H9 (cell line): Measurements from ENCODE around the gene GLB1L3. TPM values are rescaled to one million over a fixed set of nuclear protein-coding genes. Genes with fewer than 3 reads are reported as not detected.

Source experiments
- DNase-seq: peaks from one replicate; pipeline ENCODE4 v3.0.0-alpha.2; 2017
- H2AFZ ChIP-seq: one replicate; pipeline ENCODE4 v1.6.1; 2013; ENCODE audit warnings: mild to moderate bottlenecking, low read length, control low read depth, moderate library complexity
- H2AK5ac ChIP-seq: 2 replicates; pipeline ENCODE4 v1.6.1; 2013; ENCODE audit warnings: low read length, control low read depth, mixed read lengths; ENCODE audit not compliant: insufficient read length
- H2BK120ac ChIP-seq: one replicate; pipeline ENCODE4 v1.6.1; 2013; ENCODE audit warnings: low read depth, mild to moderate bottlenecking, low read length, control low read depth, inconsistent platforms; ENCODE audit not compliant: poor library complexity, severe bottlenecking
- H2BK12ac ChIP-seq: 2 replicates; pipeline ENCODE4 v1.6.1; 2013; ENCODE audit warnings: low read length, control low read depth, mixed read lengths, low read depth; ENCODE audit not compliant: insufficient read length
- H2BK15ac ChIP-seq: 2 replicates; pipeline ENCODE4 v1.6.1; 2013; ENCODE audit warnings: low read depth, low read length, control low read depth
- H2BK20ac ChIP-seq: one replicate; pipeline ENCODE4 v1.6.1; 2013; ENCODE audit warnings: low read depth, mild to moderate bottlenecking, low read length, control low read depth, inconsistent platforms; ENCODE audit not compliant: poor library complexity, severe bottlenecking
- H2BK5ac ChIP-seq: 2 replicates; pipeline ENCODE4 v1.6.1; 2013; ENCODE audit warnings: low read length, control low read depth, mixed read lengths; ENCODE audit not compliant: insufficient read length
- H3K14ac ChIP-seq: 2 replicates; pipeline ENCODE4 v1.6.1; 2013; ENCODE audit warnings: low read length, control low read depth; ENCODE audit not compliant: insufficient read depth
- H3K18ac ChIP-seq: 2 replicates; pipeline ENCODE4 v1.6.1; 2013; ENCODE audit warnings: low read depth, mild to moderate bottlenecking, mixed read lengths, low read length, control low read depth; ENCODE audit not compliant: insufficient read length
- H3K23ac ChIP-seq: 2 replicates; pipeline ENCODE4 v1.6.1; 2013; ENCODE audit warnings: low read length, control low read depth, mixed read lengths, low read depth; ENCODE audit not compliant: insufficient read length
- H3K23me2 ChIP-seq: 2 replicates; pipeline ENCODE4 v1.6.1; 2013; ENCODE audit warnings: low read depth, mild to moderate bottlenecking, mixed read lengths, low read length, control low read depth; ENCODE audit not compliant: insufficient read length, poor library complexity, severe bottlenecking
- H3K27ac ChIP-seq: 2 replicates; pipeline ENCODE4 v1.5.1; 2013; ENCODE audit warnings: low read length, control low read depth, mixed read lengths, low read depth; ENCODE audit not compliant: insufficient read length
- H3K27me3 ChIP-seq: 2 replicates; pipeline ENCODE4 v1.6.1; 2013; ENCODE audit warnings: low read length, control low read depth, inconsistent platforms; ENCODE audit not compliant: insufficient read depth
- H3K4ac ChIP-seq: 2 replicates; pipeline ENCODE4 v1.6.1; 2013; ENCODE audit warnings: low read depth, mild to moderate bottlenecking, control low read depth, inconsistent platforms, low read length, moderate library complexity
- H3K4me1 ChIP-seq: 2 replicates; pipeline ENCODE4 v1.6.1; 2013; ENCODE audit warnings: low read length, control low read depth, inconsistent platforms; ENCODE audit not compliant: insufficient read depth
- H3K4me2 ChIP-seq: 2 replicates; pipeline ENCODE4 v1.6.1; 2013; ENCODE audit warnings: low read length, control low read depth, mixed read lengths; ENCODE audit not compliant: insufficient read length, insufficient read depth
- H3K56ac ChIP-seq: 2 replicates; pipeline ENCODE4 v1.6.1; 2013; ENCODE audit warnings: low read depth, mild to moderate bottlenecking, mixed read lengths, low read length, control low read depth; ENCODE audit not compliant: insufficient read length
- H3K79me1 ChIP-seq: 2 replicates; pipeline ENCODE4 v1.6.1; 2013; ENCODE audit warnings: low read depth, mild to moderate bottlenecking, moderate library complexity, low read length, control low read depth, inconsistent platforms; ENCODE audit not compliant: insufficient read depth, poor library complexity, severe bottlenecking
- H3K79me2 ChIP-seq: 2 replicates; pipeline ENCODE4 v1.6.1; 2013; ENCODE audit warnings: low read length, control low read depth, inconsistent platforms; ENCODE audit not compliant: insufficient read depth
- H3K9ac ChIP-seq: 2 replicates; pipeline ENCODE4 v1.6.1; 2013; ENCODE audit warnings: low read length, control low read depth, mixed read lengths; ENCODE audit not compliant: insufficient read length; ENCODE audit errors: extremely low read depth
- H3K9me3 ChIP-seq: one replicate; pipeline ENCODE4 v1.6.1; 2013; ENCODE audit warnings: low read depth, low read length, inconsistent platforms; ENCODE audit not compliant: control insufficient read depth
- H3T11ph ChIP-seq: one replicate; pipeline ENCODE4 v1.6.1; 2013; ENCODE audit warnings: mild to moderate bottlenecking, low read length, control low read depth, inconsistent platforms
- H4K20me1 ChIP-seq: one replicate; pipeline ENCODE4 v1.6.1; 2013; ENCODE audit not compliant: control insufficient read depth, insufficient read length, insufficient read depth
- H4K5ac ChIP-seq: 2 replicates; pipeline ENCODE4 v1.6.1; 2013; ENCODE audit warnings: low read depth, mild to moderate bottlenecking, mixed read lengths, low read length, control low read depth; ENCODE audit not compliant: insufficient read length
- H4K8ac ChIP-seq: replicated peaks from 2 replicates; pipeline ENCODE4 v1.6.1; 2013; ENCODE audit warnings: low read length, control low read depth, mixed read lengths, low read depth; ENCODE audit not compliant: insufficient read length
- H4K91ac ChIP-seq: 2 replicates; pipeline ENCODE4 v1.6.1; 2013; ENCODE audit warnings: low read depth, mild to moderate bottlenecking, moderate library complexity, mixed read lengths, low read length, control low read depth; ENCODE audit not compliant: insufficient read length
- H3K27ac Mint-ChIP-seq, 3 experiments: 2 replicates in 2 of 3; 3 replicates in 1 of 3; pipeline ENCODE4 v1.8.0; 2020 to 2021; ENCODE audit warnings: mixed read lengths in 3 of 3, mild to moderate bottlenecking in 1 of 3, moderate library complexity in 1 of 3
- H3K27me3 Mint-ChIP-seq: 2 replicates; pipeline ENCODE4 v1.8.0; 2021; ENCODE audit warnings: low read depth, mild to moderate bottlenecking, moderate library complexity, mixed read lengths
- H3K36me3 Mint-ChIP-seq, 3 experiments: 2 replicates in 2 of 3; 3 replicates in 1 of 3; pipeline ENCODE4 v1.8.0; 2020 to 2021; ENCODE audit warnings: low read depth in 3 of 3, mixed read lengths in 3 of 3; ENCODE audit not compliant: insufficient read depth in 1 of 3
- H3K4me1 Mint-ChIP-seq, 2 experiments: 2 replicates each; pipeline ENCODE4 v1.8.0; 2020; ENCODE audit warnings: mixed read lengths in 2 of 2
- H3K4me3 Mint-ChIP-seq, 2 experiments: 2 replicates in 1 of 2; 3 replicates in 1 of 2; pipeline ENCODE4 v1.8.0; 2020 to 2021; ENCODE audit warnings: mild to moderate bottlenecking in 2 of 2, mixed read lengths in 2 of 2, moderate library complexity in 1 of 2
- H3K9me3 Mint-ChIP-seq, 2 experiments: 2 replicates in 1 of 2; 3 replicates in 1 of 2; pipeline ENCODE4 v1.8.0; 2020; ENCODE audit warnings: mild to moderate bottlenecking in 2 of 2, mixed read lengths in 2 of 2, moderate library complexity in 1 of 2
- CTCF ChIP-seq: fragments of 200-600 bp; sonication (generic); conservative IDR thresholded peaks from 3 replicates; pipeline ENCODE4 v1.8.0; 2021; ENCODE audit warnings: antibody characterized with exemption, mild to moderate bottlenecking
- WGBS: extraction: QIAGEN DNeasy Blood & Tissue Kit; methylation state at CpG from one replicate; pipeline ENCODE4 v1.1.7; 2013; ENCODE audit warnings: missing lambda C conversion rate, low lambda C conversion rate, mixed read lengths; ENCODE audit not compliant: insufficient read length; ENCODE audit errors: extremely low coverage; 5-methylcytosine and 5-hydroxymethylcytosine counted together
- total RNA-seq: library from RNA; stranded (reverse); gene quantifications from 2 replicates; pipeline ENCODE4 v1.2.1, GENCODE V29; 2021

The GLB1L3 gene
- total RNA-seq, 1 experiment from 2014 or later = 11.2 TPM

DNA sequence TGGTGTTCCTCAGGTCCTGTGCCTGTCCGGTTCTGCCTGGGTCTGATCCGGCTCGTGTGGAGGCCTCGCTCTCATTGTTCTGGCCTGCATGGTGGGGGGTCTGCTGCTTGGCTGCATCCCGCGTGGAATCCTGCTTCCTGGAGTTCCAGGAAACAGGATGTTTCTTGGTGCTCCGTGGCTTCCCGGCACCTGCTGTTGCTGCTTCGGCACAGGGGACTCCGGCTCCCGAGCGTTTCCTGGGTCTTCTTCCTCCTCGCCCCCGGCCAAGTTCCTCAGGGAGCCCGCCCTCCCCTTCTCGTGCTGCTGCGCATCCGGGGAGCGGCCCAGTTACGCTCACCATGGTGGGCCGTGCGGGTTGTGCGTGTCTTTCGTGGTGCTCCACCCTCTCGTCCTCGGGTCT lies 85.5 kb downstream of the GLB1L3 start:
- H3T11ph ChIP-seq = no peak overlapping the region
- no peaks in the 10 kb centered on the region for H3K4me1 ChIP-seq
- no peak overlapping the region for H2BK15ac ChIP-seq
- DNase-seq = no peak
- H4K20me1 ChIP-seq = no peaks in the 10 kb centered on the region
- no peaks in the 10 kb centered on the region for H3K9me3 ChIP-seq
- no peak overlapping the region for H3K9ac ChIP-seq
- no peak overlapping the region for H2BK12ac ChIP-seq
- H3K27me3 Mint-ChIP-seq = peaks cover 32% of the 10 kb centered on the region
- no peak overlapping the region for H3K18ac ChIP-seq
- H4K8ac ChIP-seq = no peak overlapping the region
- H3K56ac ChIP-seq = no peak overlapping the region
- no peak overlapping the region for H4K5ac ChIP-seq
- no peaks in the 10 kb centered on the region for H3K23me2 ChIP-seq
- TF ChIP-seq CTCF = no peak
- no peak overlapping the region for H3K27ac ChIP-seq
- H2AFZ ChIP-seq = no peak overlapping the region
- no peaks in the 10 kb centered on the region for H3K79me2 ChIP-seq
- H3K27me3 ChIP-seq = peaks cover 3% of the 10 kb centered on the region; the same call in 1 of the 2 replicates
- WGBS = no CpG with 5 or more reads among the region's 26 CpGs
- H3K9me3 Mint-ChIP-seq = no peaks in the 10 kb centered on the region
- H4K91ac ChIP-seq = no peak overlapping the region
- H3K4me1 Mint-ChIP-seq = peaks cover 7 to 8% of the 10 kb centered on the region in 2 experiments
- no peak overlapping the region for H3K4me3 Mint-ChIP-seq
- no peak overlapping the region for H3K23ac ChIP-seq
- H3K4me2 ChIP-seq = no peak overlapping the region
- H3K27ac Mint-ChIP-seq = no peak overlapping the region
- no peak overlapping the region for H2BK5ac ChIP-seq
- H3K14ac ChIP-seq = no peak overlapping the region
- no peak overlapping the region for H3K4ac ChIP-seq
- no peak overlapping the region for H2BK120ac ChIP-seq
- H3K79me1 ChIP-seq = no peaks in the 10 kb centered on the region
- H2BK20ac ChIP-seq = no peak overlapping the region
- H3K36me3 Mint-ChIP-seq = no peaks in the 10 kb centered on the region; a peak in 1 of 7 replicates
- no peak overlapping the region for H2AK5ac ChIP-seq
